Adrenal gland (tissue), 12 donors: Measurements from ENCODE around the gene SLITRK3. TPM values are rescaled to one million over a fixed set of nuclear protein-coding genes. Genes with fewer than 3 reads are reported as not detected.

ENCODE experiments used
- DNase-seq, 7 donors: peaks; one replicate each; pipeline ENCODE4 v3.0.0-alpha.2; 2019 to 2020
- H3K27ac ChIP-seq, 5 donors: fragments of 200-600 bp; sonication (generic) in 4 of 5; 1 replicate in 3 of 5; 2 replicates in 2 of 5; pipeline versions ENCODE4 v1.5.1 to v1.8.0; 2016 to 2020; ENCODE audit warnings: mild to moderate bottlenecking in 1 of 5
- H3K27me3 ChIP-seq: fragments of 200-600 bp; 2 replicates; pipeline ENCODE4 v1.8.0; 2021
- H3K36me3 ChIP-seq, 2 donors: fragments of 200-600 bp; replicated peaks in 1 of 2; 1 replicate in 1 of 2; 2 replicates in 1 of 2; pipeline versions ENCODE4 v1.5.1 to v1.8.0; 2018 to 2022
- H3K4me1 ChIP-seq, 2 donors: fragments of 200-600 bp; replicated peaks in 1 of 2; 1 replicate in 1 of 2; 2 replicates in 1 of 2; pipeline versions ENCODE4 v1.5.1 to v1.8.0; 2018 to 2021
- H3K4me3 ChIP-seq, 4 donors: fragments of 200-600 bp; sonication (generic) in 3 of 4; one replicate each; pipeline ENCODE4 v1.5.1; 2016 to 2018
- H3K9me3 ChIP-seq, 3 donors: fragments of 200-600 bp; sonication (generic) in 1 of 3; replicated peaks in 1 of 3; 1 replicate in 2 of 3; 2 replicates in 1 of 3; pipeline versions ENCODE4 v1.5.1 to v1.8.0; 2016 to 2021
- POLR2A ChIP-seq, 2 donors: fragments of 450-650 bp; IDR thresholded peaks; one replicate each; pipeline ENCODE4 v1.6.1; 2017; ENCODE audit warnings: antibody characterized with exemption in 2 of 2, mild to moderate bottlenecking in 2 of 2, moderate library complexity in 1 of 2
- WGBS, 4 donors: extraction: QIAGEN DNeasy Blood & Tissue Kit in 2 of 4; methylation state at CpG; one replicate each; pipeline versions ENCODE4 v1.1.5 to v1.1.7; 2013 to 2017; 5-methylcytosine and 5-hydroxymethylcytosine counted together
- intact Hi-C, 2 donors: fragments of 100-400 bp; cut with DNase I; formaldehyde crosslinking; loops; one replicate each; pipeline versions ENCODE4 v1.14.1 to v1.15.0; 2022 to 2023
- polyA plus RNA-seq, 3 donors: library from polyadenylated mRNA; stranded (reverse); fragments of 200-250 nt in 2 of 3; fragments of 350-450 nt in 1 of 3; fragmentation: Illumina TruSeq in 1 of 3; extraction: RNeasy Lipid Tissue Mini Kit (QIAGEN cat#74804) in 1 of 3; gene quantifications; one replicate each; pipeline ENCODE4 v1.2.3, GENCODE V29; 2013 to 2014
- total RNA-seq, 9 donors: library from RNA; depleted of rRNA in 4 of 9; stranded (reverse); fragments of >200 nt in 4 of 9; fragments of 120-200 nt in 1 of 9; fragmentation: NEBNext Ultra II Directional in 1 of 9; extraction: Animal tissue kit (Norgen Biotek cat#: 25700) in 1 of 9; gene quantifications; one replicate each; pipeline versions ENCODE4 v1.1.0 to v1.2.4, GENCODE V29; 2013 to 2023
- TF ChIP-seq, protein P1 (sequence below), 6 experiments: fragments of 450-650 bp in 4 of 6; fragments of 200-600 bp in 2 of 6; sonication (generic) in 1 of 6; IDR thresholded peaks; 1 replicate in 5 of 6; 2 replicates in 1 of 6; pipeline versions ENCODE4 v1.5.1 to v1.8.0; 2016 to 2021; ENCODE audit warnings: antibody characterized with exemption in 6 of 6, mild to moderate bottlenecking in 2 of 6, moderate library complexity in 1 of 6
- donor health status: healthy with polysubstance abuse.
- donor health status: Bipolar disorder and iron deficiency.
- donor health status: DM: yes; HTN: yes; CAD: no.
- donor health status: DM: no; HTN: no; CAD: no.
- donor health status: DM: no; HTN: no; CAD: no.
- donor health status: DM: yes; HTN: yes; CAD: no.

The SLITRK3 gene
- total and polyA plus RNA-seq, 12 donors, result 0.03 to 0.14 (median 0.06) TPM; not detected in 8

- no peak overlapping the region for H3K4me3 ChIP-seq
- no peaks in the 10 kb centered on the region for H3K36me3 ChIP-seq
- no peaks in the 10 kb centered on the region for H3K27me3 ChIP-seq
- intact Hi-C loops, result no loop called here
- TF ChIP-seq POLR2A (IDR thresholded peaks at IDR 0.05), result no peak
- TF ChIP-seq, protein P1, sequence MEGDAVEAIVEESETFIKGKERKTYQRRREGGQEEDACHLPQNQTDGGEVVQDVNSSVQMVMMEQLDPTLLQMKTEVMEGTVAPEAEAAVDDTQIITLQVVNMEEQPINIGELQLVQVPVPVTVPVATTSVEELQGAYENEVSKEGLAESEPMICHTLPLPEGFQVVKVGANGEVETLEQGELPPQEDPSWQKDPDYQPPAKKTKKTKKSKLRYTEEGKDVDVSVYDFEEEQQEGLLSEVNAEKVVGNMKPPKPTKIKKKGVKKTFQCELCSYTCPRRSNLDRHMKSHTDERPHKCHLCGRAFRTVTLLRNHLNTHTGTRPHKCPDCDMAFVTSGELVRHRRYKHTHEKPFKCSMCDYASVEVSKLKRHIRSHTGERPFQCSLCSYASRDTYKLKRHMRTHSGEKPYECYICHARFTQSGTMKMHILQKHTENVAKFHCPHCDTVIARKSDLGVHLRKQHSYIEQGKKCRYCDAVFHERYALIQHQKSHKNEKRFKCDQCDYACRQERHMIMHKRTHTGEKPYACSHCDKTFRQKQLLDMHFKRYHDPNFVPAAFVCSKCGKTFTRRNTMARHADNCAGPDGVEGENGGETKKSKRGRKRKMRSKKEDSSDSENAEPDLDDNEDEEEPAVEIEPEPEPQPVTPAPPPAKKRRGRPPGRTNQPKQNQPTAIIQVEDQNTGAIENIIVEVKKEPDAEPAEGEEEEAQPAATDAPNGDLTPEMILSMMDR (IDR thresholded peaks at IDR 0.05), result no peak
- no peaks in the 10 kb centered on the region for H3K4me1 ChIP-seq
- no peaks in the 10 kb centered on the region for H3K9me3 ChIP-seq
- WGBS, 4 donors, result 62 to 71% (median 66%) methylated on average over 2 of the region's 2 CpGs
- no peak for DNase-seq
- H3K27ac ChIP-seq, result no peak overlapping the region
Observed at GRCh38 chr3:165217739-165218138, 21.6 kb upstream of the SLITRK3 start.

DNA sequence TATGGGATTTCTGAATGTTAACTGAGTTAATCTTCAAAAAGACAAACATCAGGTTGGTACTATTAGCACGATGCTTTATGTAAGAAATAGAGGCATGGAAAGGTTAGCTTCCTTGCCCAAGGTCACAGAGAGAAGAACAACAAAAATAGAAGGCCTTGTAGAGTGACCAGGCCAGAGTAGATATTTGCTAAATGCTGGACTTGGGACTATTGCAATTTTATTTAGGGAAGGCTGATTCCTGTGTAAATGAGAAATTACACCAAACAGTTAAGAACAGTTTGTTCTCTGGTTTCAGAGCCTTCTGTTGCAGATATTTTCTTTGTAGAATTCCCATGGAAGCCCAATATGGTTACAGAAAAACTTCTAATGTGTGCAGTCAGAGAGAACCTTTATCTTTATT, 16.4 kb upstream of the SLITRK3 start:
- TF ChIP-seq, protein P1 (IDR thresholded peaks at IDR 0.05), result no peak
- no peak for TF ChIP-seq POLR2A (IDR thresholded peaks at IDR 0.05)
- no peaks in the 10 kb centered on the region for H3K4me1 ChIP-seq
- H3K27me3 ChIP-seq, result no peaks in the 10 kb centered on the region
- 40 to 57% (median 45%) methylated on average over 1 of the region's 1 CpG for WGBS, 4 donors
- H3K27ac ChIP-seq, result no peak overlapping the region
- no peak overlapping the region for H3K4me3 ChIP-seq
- intact Hi-C loops, result no loop called here
- DNase-seq, result no peak
- H3K9me3 ChIP-seq, result no peaks in the 10 kb centered on the region
- no peaks in the 10 kb centered on the region for H3K36me3 ChIP-seq

GRCh38 chr3:165211721-165212120, 15.5 kb upstream of the SLITRK3 start:
- Histone ChIP-seq H3K4me1 (peaks cover 0 to 4% of the 10 kb centered on the region in 2 donors), H3K9me3 (no peaks in the 10 kb centered on the region), H3K27ac (no peak overlapping the region), H3K4me3 (no peak overlapping the region), H3K36me3 (no peaks in the 10 kb centered on the region), H3K27me3 (no peaks in the 10 kb centered on the region)
- intact Hi-C loops, result no loop called here
- no peak for DNase-seq
- no peak for TF ChIP-seq POLR2A (IDR thresholded peaks at IDR 0.05)
- TF ChIP-seq, protein P1 (IDR thresholded peaks at IDR 0.05), result no peak
- WGBS, 4 donors, result 79 to 87% (median 84%) methylated on average over 4 of the region's 4 CpGs

DNA sequence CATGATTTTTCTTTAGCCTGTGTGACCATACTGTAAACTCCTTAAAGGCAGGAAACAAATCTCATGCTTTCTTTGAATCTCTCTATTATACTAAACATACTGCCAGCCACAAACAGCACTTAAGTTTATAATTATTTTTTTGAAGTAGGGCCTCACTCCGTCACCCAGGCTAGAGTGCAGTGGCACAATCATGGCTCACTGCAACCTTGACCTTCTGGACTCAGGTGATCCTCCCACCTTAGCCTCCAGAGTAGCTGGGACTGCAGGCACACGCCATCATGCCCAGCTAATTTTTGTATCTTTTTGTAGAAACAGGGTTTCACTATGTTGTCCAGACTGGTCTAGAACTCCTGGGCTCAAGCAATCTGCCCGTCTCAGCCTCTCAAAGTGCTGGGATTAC, 14.5 kb upstream of the SLITRK3 start:
- H3K4me1 ChIP-seq, result peaks cover 0 to 4% of the 10 kb centered on the region in 2 donors
- intact Hi-C loops, result no loop called here
- no peak overlapping the region for H3K27ac ChIP-seq
- H3K9me3 ChIP-seq, result no peaks in the 10 kb centered on the region
- peaks cover 6% of the 10 kb centered on the region for H3K27me3 ChIP-seq
- no peak for DNase-seq
- no peaks in the 10 kb centered on the region for H3K36me3 ChIP-seq
- WGBS, 4 donors, result 80 to 92% (median 87%) methylated on average over 3 of the region's 3 CpGs
- TF ChIP-seq, protein P1 (IDR thresholded peaks at IDR 0.05), result no peak
- TF ChIP-seq POLR2A (IDR thresholded peaks at IDR 0.05), result no peak
- no peak overlapping the region for H3K4me3 ChIP-seq
